Activated CD8-positive, alpha-beta memory T cell treated with anti-CD3 and anti-CD28 coated beads, Interleukin-2, amount 50 U/mL, for 4 hours (primary cell): Measurements from ENCODE around the gene C10orf67.

Experiments used
- DNase-seq: peaks from one replicate; pipeline ENCODE4 v3.0.0-alpha.2; 2020

C10orf67 gene

GRCh38 chr10:23157691-23158369, 186.8 kb downstream of the C10orf67 start:
- no peak for DNase-seq

DNA sequence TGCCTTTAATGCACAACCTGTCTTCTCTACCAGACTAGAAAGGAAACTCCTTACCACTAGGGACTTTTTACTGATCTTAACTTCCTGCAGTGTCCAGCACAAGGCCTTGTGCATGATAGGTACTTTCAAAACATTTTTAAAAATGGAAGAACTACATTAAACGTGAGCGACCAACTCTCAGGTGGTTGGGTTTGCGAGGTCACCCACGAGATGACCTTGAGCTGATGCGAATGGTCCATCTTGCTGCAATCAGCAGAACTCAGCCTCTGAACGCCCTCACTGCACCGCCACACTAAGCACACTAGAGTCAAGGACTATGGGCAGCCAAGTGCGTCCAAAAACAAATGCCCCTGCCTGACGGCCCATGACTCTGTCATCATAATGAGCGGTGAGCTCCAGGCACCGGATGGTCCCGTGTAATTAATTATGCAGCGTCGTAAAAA, 187.3 kb downstream of the C10orf67 start:
- no peak for DNase-seq

DNA sequence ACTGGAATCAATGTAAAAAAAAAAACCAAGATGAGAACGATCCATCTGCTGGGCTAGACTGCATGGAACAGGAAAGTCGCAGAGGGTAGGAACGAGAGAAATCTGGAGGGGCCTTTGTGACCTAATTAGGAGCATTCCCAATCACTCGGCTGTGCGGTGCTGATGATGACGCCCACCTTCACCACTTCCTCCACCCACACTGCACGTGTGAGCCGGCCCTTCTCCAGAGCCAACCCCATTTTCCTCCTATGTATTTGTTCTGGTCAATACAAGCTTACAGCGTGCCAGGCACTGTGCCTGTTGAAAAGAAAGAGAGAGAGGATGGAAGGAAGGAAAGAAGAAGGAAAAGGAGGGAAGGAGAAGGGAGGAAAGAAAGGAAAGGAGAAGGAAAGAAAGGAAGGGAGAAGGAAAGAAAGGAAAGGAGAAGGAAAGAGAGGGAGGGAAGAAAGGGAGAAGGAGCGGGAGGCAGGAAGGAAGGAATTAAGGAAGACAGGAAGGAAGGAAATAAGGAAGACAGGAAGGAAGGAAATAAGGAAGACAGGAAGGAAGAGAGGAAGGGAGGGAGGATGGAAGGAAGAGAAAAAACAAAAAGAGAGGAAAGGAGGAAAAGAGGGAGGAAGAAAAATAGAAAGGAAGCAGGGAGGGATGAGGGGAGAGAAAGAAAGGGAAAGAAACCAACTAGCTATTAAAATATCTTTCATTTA, 188.0 kb downstream of the C10orf67 start:
- DNase-seq: no peak

DNA sequence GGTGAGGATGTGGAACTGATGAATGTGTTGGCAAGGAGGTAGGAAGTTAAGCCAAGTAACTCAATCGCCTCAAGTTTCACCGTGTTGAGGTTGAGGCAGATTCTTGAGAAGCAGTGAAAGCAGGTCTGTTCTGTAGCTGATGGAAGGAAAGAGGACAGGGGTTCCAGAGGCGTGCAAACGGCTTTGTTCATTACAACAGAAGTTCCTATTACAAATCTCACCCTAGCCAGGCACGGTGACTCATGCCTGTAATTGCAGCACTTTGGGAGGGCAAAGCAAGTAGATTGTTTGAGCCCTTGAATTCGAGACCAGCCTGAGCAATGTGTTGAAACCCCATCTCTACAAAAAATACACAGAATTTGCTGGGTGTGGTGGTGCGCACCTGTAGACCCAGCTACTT, 189.4 kb downstream of the C10orf67 start:
- no peak for DNase-seq
